Measurements from ENCODE around the gene IRAG1.

The IRAG1 gene

GRCh38 chr11:10722307-10722706, 28.8 kb upstream of the IRAG1 start:
- DNase-seq (ENCODE audit: extremely low read depth, insufficient read length) = no peak
- Histone ChIP-seq H3K27me3 (replicated peaks; ENCODE audit: control insufficient read depth, insufficient read depth, low read length) (no peaks in the 10 kb centered on the region; the same call in 1 of the 2 replicates), H3K36me3 (ENCODE audit: control insufficient read depth, insufficient read depth, low read length) (no peaks in the 10 kb centered on the region), H3K4me3 (replicated peaks; ENCODE audit: low read depth, low read length) (no peak overlapping the region)
- TF ChIP-seq, protein P1, sequence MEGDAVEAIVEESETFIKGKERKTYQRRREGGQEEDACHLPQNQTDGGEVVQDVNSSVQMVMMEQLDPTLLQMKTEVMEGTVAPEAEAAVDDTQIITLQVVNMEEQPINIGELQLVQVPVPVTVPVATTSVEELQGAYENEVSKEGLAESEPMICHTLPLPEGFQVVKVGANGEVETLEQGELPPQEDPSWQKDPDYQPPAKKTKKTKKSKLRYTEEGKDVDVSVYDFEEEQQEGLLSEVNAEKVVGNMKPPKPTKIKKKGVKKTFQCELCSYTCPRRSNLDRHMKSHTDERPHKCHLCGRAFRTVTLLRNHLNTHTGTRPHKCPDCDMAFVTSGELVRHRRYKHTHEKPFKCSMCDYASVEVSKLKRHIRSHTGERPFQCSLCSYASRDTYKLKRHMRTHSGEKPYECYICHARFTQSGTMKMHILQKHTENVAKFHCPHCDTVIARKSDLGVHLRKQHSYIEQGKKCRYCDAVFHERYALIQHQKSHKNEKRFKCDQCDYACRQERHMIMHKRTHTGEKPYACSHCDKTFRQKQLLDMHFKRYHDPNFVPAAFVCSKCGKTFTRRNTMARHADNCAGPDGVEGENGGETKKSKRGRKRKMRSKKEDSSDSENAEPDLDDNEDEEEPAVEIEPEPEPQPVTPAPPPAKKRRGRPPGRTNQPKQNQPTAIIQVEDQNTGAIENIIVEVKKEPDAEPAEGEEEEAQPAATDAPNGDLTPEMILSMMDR (IDR thresholded peaks at IDR 0.05; ENCODE audit: insufficient read depth, low read length, poor library complexity, severe bottlenecking) = no peak

DNA sequence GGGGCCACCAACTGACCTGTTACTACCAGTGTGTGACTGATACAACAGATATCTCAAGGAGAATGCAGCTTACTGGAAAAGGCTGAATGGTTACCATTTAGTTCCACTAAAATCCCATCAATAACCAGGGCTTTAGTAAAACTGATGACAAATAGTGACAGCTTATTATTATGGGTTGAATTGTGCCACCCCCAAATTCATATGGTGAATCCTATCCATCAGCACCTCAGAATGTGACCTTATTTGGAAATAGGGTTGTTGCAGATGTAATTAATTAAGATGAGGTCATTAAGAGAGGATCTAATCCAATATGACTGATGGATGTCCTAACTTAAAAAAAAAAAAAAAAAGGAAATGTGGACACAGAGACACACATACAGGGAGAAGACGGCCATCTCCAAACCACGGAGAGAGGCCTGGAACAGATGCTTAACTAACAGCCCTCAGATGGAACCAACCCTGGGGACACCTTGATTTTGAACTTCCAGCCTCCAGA, 27.4 kb upstream of the IRAG1 start:
- H3K36me3 ChIP-seq (ENCODE audit: control insufficient read depth, insufficient read depth, low read length) = no peaks in the 10 kb centered on the region
- DNase-seq (ENCODE audit: extremely low read depth, insufficient read length) = no peak
- H3K27me3 ChIP-seq (replicated peaks; ENCODE audit: control insufficient read depth, insufficient read depth, low read length) = peaks cover 2% of the 10 kb centered on the region; the same call in 1 of the 2 replicates
- TF ChIP-seq, protein P1 (IDR thresholded peaks at IDR 0.05; ENCODE audit: insufficient read depth, low read length, poor library complexity, severe bottlenecking) = no peak
- no peak overlapping the region for H3K4me3 ChIP-seq (replicated peaks; ENCODE audit: low read depth, low read length)

- Histone ChIP-seq H3K27me3 (replicated peaks; ENCODE audit: control insufficient read depth, insufficient read depth, low read length) (peaks cover 2% of the 10 kb centered on the region; the same call in 1 of the 2 replicates), H3K4me3 (replicated peaks; ENCODE audit: low read depth, low read length) (no peak overlapping the region), H3K36me3 (ENCODE audit: control insufficient read depth, insufficient read depth, low read length) (no peaks in the 10 kb centered on the region)
- TF ChIP-seq, protein P1 (IDR thresholded peaks at IDR 0.05; ENCODE audit: insufficient read depth, low read length, poor library complexity, severe bottlenecking) = no peak
- no peak for DNase-seq (ENCODE audit: extremely low read depth, insufficient read length)
Observed at GRCh38 chr11:10719616-10720015, 26.1 kb upstream of the IRAG1 start.

- TF ChIP-seq, protein P1 (IDR thresholded peaks at IDR 0.05; ENCODE audit: insufficient read depth, low read length, poor library complexity, severe bottlenecking) = no peak
- Histone ChIP-seq H3K4me3 (replicated peaks; ENCODE audit: low read depth, low read length) (no peak overlapping the region), H3K27me3 (replicated peaks; ENCODE audit: control insufficient read depth, insufficient read depth, low read length) (peaks cover 2% of the 10 kb centered on the region; the same call in 1 of the 2 replicates), H3K36me3 (ENCODE audit: control insufficient read depth, insufficient read depth, low read length) (no peaks in the 10 kb centered on the region)
- no peak for DNase-seq (ENCODE audit: extremely low read depth, insufficient read length)
Observed at GRCh38 chr11:10716543-10717259, 23.1 kb upstream of the IRAG1 start.

GRCh38 chr11:10716122-10716521, 22.6 kb upstream of the IRAG1 start:
- peaks cover 2% of the 10 kb centered on the region; the same call in 1 of the 2 replicates for H3K27me3 ChIP-seq (replicated peaks; ENCODE audit: control insufficient read depth, insufficient read depth, low read length)
- no peak for DNase-seq (ENCODE audit: extremely low read depth, insufficient read length)
- no peak overlapping the region for H3K4me3 ChIP-seq (replicated peaks; ENCODE audit: low read depth, low read length)
- TF ChIP-seq, protein P1 (IDR thresholded peaks at IDR 0.05; ENCODE audit: insufficient read depth, low read length, poor library complexity, severe bottlenecking) = no peak
- no peaks in the 10 kb centered on the region for H3K36me3 ChIP-seq (ENCODE audit: control insufficient read depth, insufficient read depth, low read length)
